Endodermal cell (in vitro differentiated cells): ENCODE measurements around the gene MORN1. TPM values are rescaled to one million over a fixed set of nuclear protein-coding genes. Genes with fewer than 3 reads are reported as not detected.

ENCODE experiments used
- DNase-seq: peaks from one replicate; pipeline ENCODE4 v3.0.0-alpha.2; 2017
- H3K27ac ChIP-seq: 2 replicates; pipeline ENCODE4 v1.5.1; 2013; ENCODE audit warnings: mild to moderate bottlenecking, low read depth, low read length, moderate library complexity
- H3K27me3 ChIP-seq: 2 replicates; pipeline ENCODE4 v1.6.1; 2013; ENCODE audit warnings: mild to moderate bottlenecking, low read length, moderate library complexity; ENCODE audit not compliant: insufficient read depth, control insufficient read depth, poor library complexity, severe bottlenecking
- H3K36me3 ChIP-seq: 2 replicates; pipeline ENCODE4 v1.7.0; 2013; ENCODE audit warnings: mild to moderate bottlenecking, low read length, moderate library complexity; ENCODE audit not compliant: control insufficient read depth, insufficient read depth
- H3K4me1 ChIP-seq: one replicate; pipeline ENCODE4 v1.7.0; 2013; ENCODE audit warnings: low read length; ENCODE audit not compliant: control insufficient read depth, insufficient read depth
- H3K4me3 ChIP-seq: 2 replicates; pipeline ENCODE4 v1.5.1; 2013; ENCODE audit warnings: mild to moderate bottlenecking, low read length, moderate library complexity
- H3K9ac ChIP-seq: 2 replicates; pipeline ENCODE4 v1.6.1; 2013; ENCODE audit warnings: mild to moderate bottlenecking, low read length, moderate library complexity; ENCODE audit not compliant: poor library complexity, severe bottlenecking; ENCODE audit errors: extremely low read depth
- H3K9me3 ChIP-seq: 2 replicates; pipeline ENCODE4 v1.6.1; 2013; ENCODE audit warnings: mild to moderate bottlenecking, low read length, moderate library complexity; ENCODE audit not compliant: control insufficient read depth
- H3K27ac Mint-ChIP-seq: 2 replicates; pipeline ENCODE4 v1.8.0; 2020; ENCODE audit warnings: mixed read lengths
- H3K27me3 Mint-ChIP-seq: 2 replicates; pipeline ENCODE4 v1.8.0; 2021; ENCODE audit warnings: mild to moderate bottlenecking, mixed read lengths; ENCODE audit not compliant: insufficient read depth
- H3K36me3 Mint-ChIP-seq: 2 replicates; pipeline ENCODE4 v1.8.0; 2020; ENCODE audit warnings: low read depth, mixed read lengths
- H3K4me1 Mint-ChIP-seq: 2 replicates; pipeline ENCODE4 v1.8.0; 2020; ENCODE audit warnings: mixed read lengths
- H3K4me3 Mint-ChIP-seq: 2 replicates; pipeline ENCODE4 v1.8.0; 2020; ENCODE audit warnings: mild to moderate bottlenecking, moderate library complexity, mixed read lengths
- H3K9me3 Mint-ChIP-seq: 2 replicates; pipeline ENCODE4 v1.8.0; 2020; ENCODE audit warnings: mild to moderate bottlenecking, mixed read lengths
- CTCF ChIP-seq: fragments of 200-600 bp; sonication (generic); conservative IDR thresholded peaks from 2 replicates; pipeline ENCODE4 v1.5.0; 2021; ENCODE audit warnings: antibody characterized with exemption, mild to moderate bottlenecking
- WGBS, 2 experiments: methylation state at CpG; one replicate each; pipeline versions ENCODE4 v1.1.5 to v1.1.7; 2013; ENCODE audit warnings: missing lambda C conversion rate in 2 of 2, mixed read lengths in 1 of 2; ENCODE audit not compliant: insufficient coverage in 1 of 2, insufficient read length in 1 of 2; 5-methylcytosine and 5-hydroxymethylcytosine counted together
- total RNA-seq, 2 donors: library from RNA; stranded (reverse); fragmentation: NEBNext Ultra II Directional in 1 of 2; extraction: Animal tissue kit (Norgen Biotek cat#: 25700) in 1 of 2; gene quantifications; 2 replicates in 1 of 2; 3 replicates in 1 of 2; pipeline ENCODE4 v1.2.1, GENCODE V29; 2021

MORN1 gene
- total RNA-seq, 2 donors from 2014 or later = 21.3 to 24.9 TPM

- Mint-ChIP-seq H3K4me3 (no peak overlapping the region), H3K4me1 (peaks cover 3% of the 10 kb centered on the region), H3K27me3 (no peaks in the 10 kb centered on the region), H3K27ac (no peak overlapping the region), H3K36me3 (peaks cover 37% of the 10 kb centered on the region), H3K9me3 (no peaks in the 10 kb centered on the region)
- Histone ChIP-seq H3K9me3 (no peaks in the 10 kb centered on the region), H3K27ac (no peak overlapping the region), H3K36me3 (peaks cover 28% of the 10 kb centered on the region), H3K27me3 (no peaks in the 10 kb centered on the region), H3K9ac (no peak overlapping the region), H3K4me1 (no peaks in the 10 kb centered on the region), H3K4me3 (no peak overlapping the region)
- DNase-seq = no peak
- TF ChIP-seq CTCF = no peak
- WGBS, 2 experiments = 94 to 95% methylated on average over 19 to 24 of the region's 24 CpGs
Measured at GRCh38 chr1:2408456-2408855, 17.1 kb upstream of the MORN1 start.

GRCh38 chr1:2407991-2408275 lies 16.6 kb upstream of the MORN1 start:
- peaks cover 40% of the 10 kb centered on the region for H3K36me3 Mint-ChIP-seq
- no peak overlapping the region for H3K4me3 ChIP-seq
- H3K4me3 Mint-ChIP-seq = no peak overlapping the region
- no peaks in the 10 kb centered on the region for H3K4me1 ChIP-seq
- no peak for TF ChIP-seq CTCF
- H3K27ac ChIP-seq = no peak overlapping the region
- no peak overlapping the region for H3K27ac Mint-ChIP-seq
- H3K9me3 Mint-ChIP-seq = no peaks in the 10 kb centered on the region
- H3K9me3 ChIP-seq = no peaks in the 10 kb centered on the region
- H3K36me3 ChIP-seq = peaks cover 33% of the 10 kb centered on the region
- WGBS, 2 experiments = 93 to 98% methylated on average over 8 of the region's 8 CpGs
- no peak for DNase-seq
- H3K4me1 Mint-ChIP-seq = peaks cover 3% of the 10 kb centered on the region
- H3K27me3 ChIP-seq = no peaks in the 10 kb centered on the region
- no peak overlapping the region for H3K9ac ChIP-seq
- H3K27me3 Mint-ChIP-seq = no peaks in the 10 kb centered on the region

- H3K4me3 Mint-ChIP-seq = no peak overlapping the region
- whole genome bisulfite sequencing, 2 experiments = 82 to 87% methylated on average over 16 to 25 of the region's 25 CpGs
Measured at GRCh38 chr1:2407166-2407990, 16.0 kb upstream of the MORN1 start.

More at GRCh38 chr1:2407166-2407990, 16.0 kb upstream of the MORN1 start:
- no peak for DNase-seq
- H3K36me3 ChIP-seq = peaks cover 35% of the 10 kb centered on the region
- H3K4me1 Mint-ChIP-seq = peaks cover 3% of the 10 kb centered on the region
- no peaks in the 10 kb centered on the region for H3K27me3 ChIP-seq
- H3K4me3 ChIP-seq = no peak overlapping the region
- no peak for TF ChIP-seq CTCF
- no peaks in the 10 kb centered on the region for H3K9me3 ChIP-seq
- H3K36me3 Mint-ChIP-seq = peaks cover 44% of the 10 kb centered on the region
- no peak overlapping the region for H3K27ac Mint-ChIP-seq
- H3K9ac ChIP-seq = no peak overlapping the region
- no peaks in the 10 kb centered on the region for H3K27me3 Mint-ChIP-seq
- no peak overlapping the region for H3K27ac ChIP-seq
- no peaks in the 10 kb centered on the region for H3K4me1 ChIP-seq
- no peaks in the 10 kb centered on the region for H3K9me3 Mint-ChIP-seq
